Liver (tissue), 9 donors: ENCODE results near the gene TFF1. TPM values are rescaled to one million over a fixed set of nuclear protein-coding genes. Genes with fewer than 3 reads are reported as not detected.

ENCODE experiments used
- DNase-seq: peaks from one replicate; pipeline ENCODE4 v3.0.0-alpha.2; 2017; ENCODE audit warnings: low spot score
- H3K27ac ChIP-seq, 2 donors: one replicate each; pipeline ENCODE4 v1.7.0; 2013; ENCODE audit warnings: inconsistent platforms in 2 of 2, low read length in 2 of 2, control low read depth in 1 of 2, low read depth in 1 of 2, mild to moderate bottlenecking in 1 of 2
- H3K27me3 ChIP-seq, 4 donors: one replicate each; pipeline versions ENCODE4 v1.6.1 to v1.7.0; 2013; ENCODE audit warnings: low read length in 3 of 4, inconsistent platforms in 1 of 4, mild to moderate bottlenecking in 1 of 4, moderate library complexity in 1 of 4; ENCODE audit not compliant: control insufficient read depth in 4 of 4, insufficient read depth in 4 of 4
- H3K36me3 ChIP-seq, 4 donors: one replicate each; pipeline versions ENCODE4 v1.6.1 to v1.7.0; 2013; ENCODE audit warnings: low read length in 3 of 4, mild to moderate bottlenecking in 3 of 4, low read depth in 1 of 4, moderate library complexity in 1 of 4; ENCODE audit not compliant: control insufficient read depth in 4 of 4, insufficient read depth in 3 of 4
- H3K4me1 ChIP-seq, 4 donors: one replicate each; pipeline versions ENCODE4 v1.6.1 to v1.7.0; 2013; ENCODE audit warnings: low read length in 3 of 4, mild to moderate bottlenecking in 3 of 4, moderate library complexity in 1 of 4; ENCODE audit not compliant: control insufficient read depth in 4 of 4, insufficient read depth in 4 of 4
- H3K4me3 ChIP-seq, 3 donors: one replicate each; pipeline versions ENCODE4 v1.6.1 to v1.7.0; 2013; ENCODE audit warnings: low read length in 3 of 3, control low read depth in 1 of 3, low read depth in 1 of 3, mild to moderate bottlenecking in 1 of 3
- H3K9ac ChIP-seq, 2 donors: one replicate each; pipeline ENCODE4 v1.7.0; 2013; ENCODE audit warnings: low read length in 2 of 2, mild to moderate bottlenecking in 2 of 2, moderate library complexity in 2 of 2, control low read depth in 1 of 2, low read depth in 1 of 2
- H3K9me3 ChIP-seq, 4 donors: one replicate each; pipeline versions ENCODE4 v1.6.1 to v1.7.0; 2013; ENCODE audit warnings: low read length in 3 of 4; ENCODE audit not compliant: control insufficient read depth in 4 of 4
- ATF3 ChIP-seq: IDR thresholded peaks from 2 replicates; pipeline ENCODE4 v1.6.1; 2016; ENCODE audit warnings: antibody characterized with exemption
- CTCF ChIP-seq: fragments of 150-350 bp; IDR thresholded peaks from 2 replicates; pipeline ENCODE4 v1.5.1; 2017; ENCODE audit warnings: improper control_type of control experiment, low read depth, low read length; ENCODE audit not compliant: missing input control
- EGR1 ChIP-seq, 2 donors: IDR thresholded peaks; 2 replicates each; pipeline ENCODE4 v1.6.1; 2016 to 2018; ENCODE audit warnings: antibody characterized with exemption in 2 of 2, low read depth in 2 of 2
- FOXA1 ChIP-seq: IDR thresholded peaks from 2 replicates; pipeline ENCODE4 v1.6.1; 2016; ENCODE audit warnings: antibody characterized with exemption
- FOXA2 ChIP-seq: IDR thresholded peaks from 2 replicates; pipeline ENCODE4 v1.6.1; 2016; ENCODE audit warnings: antibody characterized with exemption
- GABPA ChIP-seq, 2 donors: IDR thresholded peaks in 1 of 2; conservative IDR thresholded peaks in 1 of 2; 2 replicates each; pipeline ENCODE4 v1.6.1; 2016; ENCODE audit warnings: antibody characterized with exemption in 2 of 2, mild to moderate bottlenecking in 1 of 2, moderate library complexity in 1 of 2
- HNF4A ChIP-seq, 2 donors: conservative IDR thresholded peaks; 2 replicates each; pipeline ENCODE4 v1.6.1; 2016; ENCODE audit warnings: antibody characterized with exemption in 2 of 2, mild to moderate bottlenecking in 2 of 2
- HNF4G ChIP-seq: IDR thresholded peaks from 2 replicates; pipeline ENCODE4 v1.6.1; 2016; ENCODE audit warnings: antibody characterized with exemption
- JUND ChIP-seq, 2 donors: IDR thresholded peaks; 2 replicates each; pipeline ENCODE4 v1.6.1; 2016; ENCODE audit warnings: antibody characterized with exemption in 2 of 2
- NR2F2 ChIP-seq: IDR thresholded peaks from 2 replicates; pipeline ENCODE4 v1.6.1; 2016; ENCODE audit warnings: antibody characterized with exemption
- RAD21 ChIP-seq, 2 donors: IDR thresholded peaks; 2 replicates each; pipeline ENCODE4 v1.6.1; 2016; ENCODE audit warnings: antibody characterized with exemption in 2 of 2, mild to moderate bottlenecking in 2 of 2
- RXRA ChIP-seq, 2 donors: IDR thresholded peaks; 2 replicates each; pipeline ENCODE4 v1.6.1; 2017 to 2018; ENCODE audit warnings: antibody characterized with exemption in 2 of 2, mild to moderate bottlenecking in 1 of 2
- SP1 ChIP-seq: IDR thresholded peaks from 2 replicates; pipeline ENCODE4 v1.6.1; 2018; ENCODE audit warnings: antibody characterized with exemption, mild to moderate bottlenecking
- TAF1 ChIP-seq: conservative IDR thresholded peaks from 2 replicates; pipeline ENCODE4 v1.6.1; 2016; ENCODE audit warnings: antibody characterized with exemption, mild to moderate bottlenecking
- YY1 ChIP-seq: IDR thresholded peaks from 2 replicates; pipeline ENCODE4 v1.6.1; 2016; ENCODE audit warnings: antibody characterized with exemption, mild to moderate bottlenecking
- ZBTB33 ChIP-seq: IDR thresholded peaks from 2 replicates; pipeline ENCODE4 v1.6.1; 2016; ENCODE audit warnings: antibody characterized with exemption
- WGBS: extraction: QIAGEN DNeasy Blood & Tissue Kit; methylation state at CpG from one replicate; pipeline ENCODE4 v1.1.7; 2013; 5-methylcytosine and 5-hydroxymethylcytosine counted together
- polyA plus RNA-seq, 2 donors: library from polyadenylated mRNA; stranded (reverse) in 1 of 2; unstranded in 1 of 2; fragments of 200-250 nt in 1 of 2; fragments of >200 nt in 1 of 2; fragmentation: Nextera tagmentation in 1 of 2; extraction: Ambion mirVana in 1 of 2; gene quantifications; one replicate each; pipeline versions ENCODE4 v1.2.1 to v1.2.3, GENCODE V29; 2013 to 2015
- total RNA-seq, 2 donors: library from RNA; depleted of rRNA; stranded (reverse); fragments of >200 nt; gene quantifications; one replicate each; pipeline ENCODE4 v1.2.3, GENCODE V29; 2014
- TF ChIP-seq, protein P1 (sequence below): IDR thresholded peaks from 2 replicates; pipeline ENCODE4 v1.6.1; 2016; ENCODE audit warnings: antibody characterized with exemption
- TF ChIP-seq, protein P2 (sequence below): IDR thresholded peaks from 2 replicates; pipeline ENCODE4 v1.6.1; 2016; ENCODE audit warnings: antibody characterized with exemption, mild to moderate bottlenecking
- donor health status: healthy.
- donor health status: healthy.
- donor health status: healthy.
- donor health status: healthy.
- donor health status: healthy.

The TFF1 gene
- total and polyA plus RNA-seq, 4 donors = not detected

GRCh38 chr21:42352441-42353095 is 13.8 kb downstream of the TFF1 start:
- TF ChIP-seq ZBTB33 (no peak), RXRA (IDR thresholded peaks at IDR 0.05) (no peak), FOXA1 (no peak), TAF1 (no peak), FOXA2 (no peak), NR2F2 (no peak), HNF4G (no peak), ATF3 (no peak), EGR1 (IDR thresholded peaks at IDR 0.05; ENCODE audit: low read depth in 2 of 2) (no peak), SP1 (no peak), RAD21 (IDR thresholded peaks at IDR 0.05) (no peak), HNF4A (conservative IDR thresholded peaks at IDR 0.05) (no peak), CTCF (no peak), GABPA (IDR thresholded peaks at IDR 0.05 in 1 of 2, conservative IDR thresholded peaks at IDR 0.05 in 1 of 2) (no peak), JUND (IDR thresholded peaks at IDR 0.05) (no peak), YY1 (no peak)
- TF ChIP-seq, protein P1, sequence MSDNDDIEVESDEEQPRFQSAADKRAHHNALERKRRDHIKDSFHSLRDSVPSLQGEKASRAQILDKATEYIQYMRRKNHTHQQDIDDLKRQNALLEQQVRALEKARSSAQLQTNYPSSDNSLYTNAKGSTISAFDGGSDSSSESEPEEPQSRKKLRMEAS = no peak
- TF ChIP-seq, protein P2, sequence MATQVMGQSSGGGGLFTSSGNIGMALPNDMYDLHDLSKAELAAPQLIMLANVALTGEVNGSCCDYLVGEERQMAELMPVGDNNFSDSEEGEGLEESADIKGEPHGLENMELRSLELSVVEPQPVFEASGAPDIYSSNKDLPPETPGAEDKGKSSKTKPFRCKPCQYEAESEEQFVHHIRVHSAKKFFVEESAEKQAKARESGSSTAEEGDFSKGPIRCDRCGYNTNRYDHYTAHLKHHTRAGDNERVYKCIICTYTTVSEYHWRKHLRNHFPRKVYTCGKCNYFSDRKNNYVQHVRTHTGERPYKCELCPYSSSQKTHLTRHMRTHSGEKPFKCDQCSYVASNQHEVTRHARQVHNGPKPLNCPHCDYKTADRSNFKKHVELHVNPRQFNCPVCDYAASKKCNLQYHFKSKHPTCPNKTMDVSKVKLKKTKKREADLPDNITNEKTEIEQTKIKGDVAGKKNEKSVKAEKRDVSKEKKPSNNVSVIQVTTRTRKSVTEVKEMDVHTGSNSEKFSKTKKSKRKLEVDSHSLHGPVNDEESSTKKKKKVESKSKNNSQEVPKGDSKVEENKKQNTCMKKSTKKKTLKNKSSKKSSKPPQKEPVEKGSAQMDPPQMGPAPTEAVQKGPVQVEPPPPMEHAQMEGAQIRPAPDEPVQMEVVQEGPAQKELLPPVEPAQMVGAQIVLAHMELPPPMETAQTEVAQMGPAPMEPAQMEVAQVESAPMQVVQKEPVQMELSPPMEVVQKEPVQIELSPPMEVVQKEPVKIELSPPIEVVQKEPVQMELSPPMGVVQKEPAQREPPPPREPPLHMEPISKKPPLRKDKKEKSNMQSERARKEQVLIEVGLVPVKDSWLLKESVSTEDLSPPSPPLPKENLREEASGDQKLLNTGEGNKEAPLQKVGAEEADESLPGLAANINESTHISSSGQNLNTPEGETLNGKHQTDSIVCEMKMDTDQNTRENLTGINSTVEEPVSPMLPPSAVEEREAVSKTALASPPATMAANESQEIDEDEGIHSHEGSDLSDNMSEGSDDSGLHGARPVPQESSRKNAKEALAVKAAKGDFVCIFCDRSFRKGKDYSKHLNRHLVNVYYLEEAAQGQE = no peak
- 83% methylated on average over 14 of the region's 14 CpGs for whole genome bisulfite sequencing
- no peak overlapping the region for H3K27ac ChIP-seq
- H3K36me3 ChIP-seq = no peaks in the 10 kb centered on the region
- DNase-seq = no peak
- peaks cover 0 to 5% (median 2%) of the 10 kb centered on the region in 4 donors for H3K9me3 ChIP-seq
- H3K4me3 ChIP-seq = no peak overlapping the region
- no peak overlapping the region for H3K9ac ChIP-seq
- H3K27me3 ChIP-seq = peaks cover 0 to 9% (median 0%) of the 10 kb centered on the region in 4 donors
- H3K4me1 ChIP-seq = no peaks in the 10 kb centered on the region
